Measurements from ENCODE around the gene KL. TPM values are rescaled to one million over a fixed set of nuclear protein-coding genes. Genes with fewer than 3 reads are reported as not detected.

The KL gene
- total and polyA plus RNA-seq, 4 donors: 0.38 to 5.9 (median 1.4) TPM

DNA sequence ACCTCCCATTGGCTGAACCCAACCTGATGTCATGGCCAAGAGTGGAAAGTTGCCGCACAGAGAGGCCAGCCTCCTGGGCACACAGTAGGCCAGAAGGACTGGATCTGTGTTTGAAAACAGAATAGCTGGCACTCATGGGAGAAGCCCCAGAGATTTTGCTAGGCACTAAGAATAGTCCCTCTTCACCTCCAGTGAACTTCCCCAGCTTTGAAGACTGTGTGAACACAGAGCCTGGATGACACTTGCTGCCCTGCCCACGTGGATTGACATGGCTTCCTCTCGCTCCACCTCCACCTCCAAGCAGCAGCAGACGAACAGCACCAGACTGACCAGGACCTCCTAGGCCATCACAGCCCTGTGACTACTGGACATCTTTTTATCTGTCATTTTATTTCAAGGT is 37.9 kb upstream of the KL start:
- H3K4me3 ChIP-seq (ENCODE audit: low read length in 2 of 2): no peak overlapping the region
- WGBS, 2 donors: 92 to 93% methylated on average over 4 of the region's 4 CpGs
- H3K9me3 ChIP-seq (ENCODE audit: control insufficient read depth, low read length): peaks cover 3% of the 10 kb centered on the region
- no peaks in the 10 kb centered on the region for H3K27me3 ChIP-seq (ENCODE audit: control insufficient read depth in 1 of 2, insufficient read depth in 2 of 2, low read length in 1 of 2)
- no peaks in the 10 kb centered on the region for H3K36me3 ChIP-seq (ENCODE audit: control insufficient read depth in 1 of 2, insufficient read depth in 2 of 2, low read length in 1 of 2)
- H3K4me1 ChIP-seq (ENCODE audit: control insufficient read depth in 1 of 2, insufficient read depth in 2 of 2, low read length in 2 of 2): no peaks in the 10 kb centered on the region
- H3K27ac ChIP-seq (ENCODE audit: low read depth in 1 of 2, low read length in 2 of 2): no peak overlapping the region
- ATAC-seq (ENCODE audit: low FRiP score): no peak
- DNase-seq: no peak
- intact Hi-C loops (cut with DNase I): no loop called here

DNA sequence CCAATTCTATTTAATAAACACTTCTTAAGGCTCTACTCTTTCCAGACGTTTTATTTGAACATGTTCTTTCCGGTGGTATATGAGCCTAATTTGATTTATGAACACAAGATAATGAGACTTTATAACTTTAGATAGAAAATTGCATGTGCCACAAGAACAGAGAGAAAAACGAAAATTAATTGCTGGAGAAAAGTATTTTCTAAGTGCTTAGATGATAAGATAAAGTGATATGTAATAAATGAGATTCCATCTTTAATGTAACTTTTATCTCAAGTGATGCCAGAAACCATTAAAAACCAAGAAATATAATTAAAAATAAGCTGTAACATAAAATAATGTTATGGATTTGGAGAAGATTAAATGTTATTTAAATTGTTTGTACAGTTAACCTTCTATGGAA is 33.2 kb upstream of the KL start:
- ATAC-seq (ENCODE audit: low FRiP score): no peak
- no peaks in the 10 kb centered on the region for H3K36me3 ChIP-seq (ENCODE audit: control insufficient read depth in 1 of 2, insufficient read depth in 2 of 2, low read length in 1 of 2)
- DNase-seq: no peak
- H3K4me1 ChIP-seq (ENCODE audit: control insufficient read depth in 1 of 2, insufficient read depth in 2 of 2, low read length in 2 of 2): no peaks in the 10 kb centered on the region
- H3K27ac ChIP-seq (ENCODE audit: low read depth in 1 of 2, low read length in 2 of 2): no peak overlapping the region
- intact Hi-C loops (cut with DNase I): no loop called here
- H3K4me3 ChIP-seq (ENCODE audit: low read length in 2 of 2): no peak overlapping the region
- 58 to 68% methylated on average over 3 of the region's 3 CpGs for WGBS, 2 donors
- peaks cover 0 to 2% of the 10 kb centered on the region in 2 donors for H3K27me3 ChIP-seq (ENCODE audit: control insufficient read depth in 1 of 2, insufficient read depth in 2 of 2, low read length in 1 of 2)
- peaks cover 3% of the 10 kb centered on the region for H3K9me3 ChIP-seq (ENCODE audit: control insufficient read depth, low read length)

DNA sequence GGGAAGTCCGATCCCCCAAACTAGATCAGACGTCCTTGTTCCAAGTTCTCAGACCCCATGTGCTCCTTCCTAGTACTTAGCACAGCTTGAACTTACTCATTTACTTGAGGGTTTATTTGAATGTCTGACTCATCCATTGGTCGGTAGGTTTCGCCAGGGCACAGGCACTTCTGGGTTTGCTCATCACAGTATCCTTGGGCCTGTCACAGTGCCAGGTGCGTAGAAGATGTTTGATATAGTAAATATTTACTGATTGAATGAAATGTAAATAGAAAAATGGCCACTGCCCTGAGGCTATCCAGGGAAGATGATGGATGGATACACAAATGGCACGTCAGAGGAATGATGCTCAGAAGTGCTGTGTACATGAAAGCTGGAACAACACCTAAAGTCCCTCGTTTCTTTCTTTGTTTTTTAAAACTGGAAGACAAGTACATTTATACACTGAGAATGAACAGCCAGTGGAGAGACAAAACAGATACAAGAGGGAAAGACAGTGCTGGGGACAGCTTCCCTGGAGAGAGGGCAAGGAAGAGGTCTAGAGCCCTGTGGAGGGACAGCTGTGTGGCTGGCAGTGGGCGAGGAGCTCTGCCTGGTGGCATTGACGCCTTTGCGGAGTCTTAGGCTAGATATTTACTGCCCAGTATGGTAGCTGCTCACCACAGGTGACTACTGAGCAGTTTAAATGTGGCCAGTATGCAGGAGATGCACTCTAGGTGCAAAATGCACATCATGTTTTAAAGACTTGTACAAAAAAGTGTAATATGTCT is 31.2 kb upstream of the KL start:
- Histone ChIP-seq H3K27me3 (ENCODE audit: control insufficient read depth in 1 of 2, insufficient read depth in 2 of 2, low read length in 1 of 2) (peaks cover 0 to 2% of the 10 kb centered on the region in 2 donors), H3K27ac (ENCODE audit: low read depth in 1 of 2, low read length in 2 of 2) (no peak overlapping the region), H3K4me1 (ENCODE audit: control insufficient read depth in 1 of 2, insufficient read depth in 2 of 2, low read length in 2 of 2) (no peaks in the 10 kb centered on the region), H3K9me3 (ENCODE audit: control insufficient read depth, low read length) (peaks cover 3% of the 10 kb centered on the region), H3K36me3 (ENCODE audit: control insufficient read depth in 1 of 2, insufficient read depth in 2 of 2, low read length in 1 of 2) (no peaks in the 10 kb centered on the region), H3K4me3 (ENCODE audit: low read length in 2 of 2) (no peak overlapping the region)
- no peak for ATAC-seq (ENCODE audit: low FRiP score)
- intact Hi-C loops (cut with DNase I): no loop called here
- WGBS, 2 donors: 91% methylated on average over 10 of the region's 10 CpGs
- no peak for DNase-seq

DNA sequence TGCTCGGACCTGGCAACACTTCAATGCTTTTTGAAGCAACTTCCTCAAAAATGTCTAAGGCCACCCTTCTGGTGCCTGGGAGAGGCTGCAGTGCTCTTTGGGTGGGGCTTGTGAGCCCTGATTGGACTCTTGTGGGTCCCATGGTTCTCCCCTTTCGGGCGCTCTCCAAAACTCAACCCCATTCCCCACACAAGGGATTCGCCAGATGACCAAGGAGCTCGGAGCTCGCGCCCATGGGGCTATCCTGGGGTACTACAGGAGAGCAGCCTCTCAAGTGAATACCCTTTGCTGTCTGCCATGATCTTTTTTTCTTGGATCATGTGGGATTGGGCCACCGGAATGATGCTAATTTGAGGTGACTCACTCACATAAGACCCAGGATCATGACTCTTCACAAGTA is 29.7 kb upstream of the KL start:
- intact Hi-C loops (cut with DNase I): no loop called here
- WGBS, 2 donors: 95 to 96% methylated on average over 8 of the region's 8 CpGs
- ATAC-seq (ENCODE audit: low FRiP score): no peak

DNA sequence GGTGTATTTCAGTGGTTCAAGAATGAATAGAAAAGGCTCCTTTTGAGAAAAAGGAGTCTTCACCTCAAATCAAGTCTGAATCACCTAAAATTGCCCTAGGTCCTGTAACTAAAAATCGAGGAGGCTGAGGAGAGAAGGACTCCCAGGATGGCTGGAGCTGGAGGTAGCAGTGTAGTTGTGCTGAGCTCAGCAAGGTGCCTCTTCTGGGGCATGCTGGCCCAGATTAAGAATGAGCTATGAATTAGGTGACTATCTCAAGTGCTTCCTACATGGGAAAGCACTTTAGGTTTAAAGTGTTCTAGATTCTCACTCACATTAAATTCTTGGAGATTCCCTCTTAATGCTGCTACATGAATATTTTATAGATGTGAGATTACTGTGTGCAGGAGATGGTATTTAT is 28.8 kb upstream of the KL start:
- intact Hi-C loops (cut with DNase I): no loop called here
- Histone ChIP-seq H3K27ac (ENCODE audit: low read depth in 1 of 2, low read length in 2 of 2) (no peak overlapping the region), H3K27me3 (ENCODE audit: control insufficient read depth in 1 of 2, insufficient read depth in 2 of 2, low read length in 1 of 2) (peaks cover 0 to 2% of the 10 kb centered on the region in 2 donors), H3K9me3 (ENCODE audit: control insufficient read depth, low read length) (peaks cover under 1% of the 10 kb centered on the region), H3K4me3 (ENCODE audit: low read length in 2 of 2) (no peak overlapping the region), H3K36me3 (ENCODE audit: control insufficient read depth in 1 of 2, insufficient read depth in 2 of 2, low read length in 1 of 2) (no peaks in the 10 kb centered on the region), H3K4me1 (ENCODE audit: control insufficient read depth in 1 of 2, insufficient read depth in 2 of 2, low read length in 2 of 2) (no peaks in the 10 kb centered on the region)
- ATAC-seq (ENCODE audit: low FRiP score) (no peak), DNase-seq (no peak)
- WGBS, 2 donors: 75 to 76% methylated on average over 1 of the region's 1 CpG

More for the DNA sequence above, 29.7 kb upstream of the KL start:
- no peaks in the 10 kb centered on the region for H3K36me3 ChIP-seq (ENCODE audit: control insufficient read depth in 1 of 2, insufficient read depth in 2 of 2, low read length in 1 of 2)
- H3K27me3 ChIP-seq (ENCODE audit: control insufficient read depth in 1 of 2, insufficient read depth in 2 of 2, low read length in 1 of 2): peaks cover 0 to 2% of the 10 kb centered on the region in 2 donors
- no peaks in the 10 kb centered on the region for H3K4me1 ChIP-seq (ENCODE audit: control insufficient read depth in 1 of 2, insufficient read depth in 2 of 2, low read length in 2 of 2)
- no peak overlapping the region for H3K27ac ChIP-seq (ENCODE audit: low read depth in 1 of 2, low read length in 2 of 2)
- no peak overlapping the region for H3K4me3 ChIP-seq (ENCODE audit: low read length in 2 of 2)
- DNase-seq: no peak
- H3K9me3 ChIP-seq (ENCODE audit: control insufficient read depth, low read length): peaks cover 3% of the 10 kb centered on the region

DNA sequence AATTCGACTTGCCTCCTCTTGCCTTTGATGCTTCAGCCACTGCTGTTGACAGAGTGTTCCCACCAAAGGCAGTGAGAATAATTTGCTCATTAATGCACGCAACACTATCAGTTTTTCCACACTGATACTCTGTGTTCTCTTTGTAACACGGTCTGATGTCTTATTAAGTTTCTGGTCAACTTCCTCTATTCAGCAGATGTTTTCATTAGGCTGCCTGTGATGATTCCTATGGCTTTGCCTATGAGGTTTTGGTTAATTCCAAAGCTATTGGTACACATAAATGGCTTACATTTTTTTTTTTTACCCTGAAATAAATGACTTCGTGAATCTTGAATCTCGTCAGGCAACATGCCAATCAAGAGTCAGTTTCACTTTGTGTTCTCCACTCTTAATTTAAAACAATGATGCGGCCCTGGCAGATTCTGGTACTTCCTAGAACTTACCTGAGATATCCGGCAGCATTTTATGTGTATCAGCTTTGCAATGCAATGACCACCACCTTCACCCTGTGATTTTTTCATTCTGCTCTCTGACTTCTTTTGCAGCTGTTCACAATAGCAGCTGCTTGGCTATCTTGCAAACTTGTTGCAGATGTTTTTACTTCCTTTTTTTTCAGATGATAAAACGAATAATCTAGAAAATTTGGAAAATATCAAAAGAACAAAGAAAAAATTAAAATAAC is 27.5 kb upstream of the KL start:
- Histone ChIP-seq H3K4me3 (ENCODE audit: low read length in 2 of 2) (no peak overlapping the region), H3K27ac (ENCODE audit: low read depth in 1 of 2, low read length in 2 of 2) (no peak overlapping the region), H3K36me3 (ENCODE audit: control insufficient read depth in 1 of 2, insufficient read depth in 2 of 2, low read length in 1 of 2) (no peaks in the 10 kb centered on the region), H3K4me1 (ENCODE audit: control insufficient read depth in 1 of 2, insufficient read depth in 2 of 2, low read length in 2 of 2) (no peaks in the 10 kb centered on the region), H3K27me3 (ENCODE audit: control insufficient read depth in 1 of 2, insufficient read depth in 2 of 2, low read length in 1 of 2) (peaks cover 0 to 2% of the 10 kb centered on the region in 2 donors), H3K9me3 (ENCODE audit: control insufficient read depth, low read length) (no peaks in the 10 kb centered on the region)
- DNase-seq (no peak), ATAC-seq (ENCODE audit: low FRiP score) (no peak)
- intact Hi-C loops (cut with DNase I): no loop called here
- 73 to 79% methylated on average over 8 of the region's 8 CpGs for WGBS, 2 donors

DNA sequence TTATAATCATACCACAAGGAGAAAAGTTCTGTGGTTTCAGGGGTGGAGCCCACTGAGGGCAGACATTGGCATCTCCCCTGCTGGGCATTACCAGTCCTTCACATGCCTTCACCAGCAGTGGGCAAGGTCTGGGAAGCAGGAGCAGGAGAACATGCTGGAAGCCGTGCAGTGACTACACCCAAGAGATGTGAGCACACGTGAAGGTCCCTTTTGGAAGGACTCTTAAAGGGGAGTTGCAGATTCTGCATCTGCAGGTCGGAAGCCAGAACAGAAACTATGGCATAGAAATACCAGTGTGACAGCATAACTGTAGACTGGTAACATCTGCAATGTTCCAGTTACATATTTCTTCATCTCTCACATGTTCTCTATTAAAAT is 26.9 kb upstream of the KL start:
- no peaks in the 10 kb centered on the region for H3K9me3 ChIP-seq (ENCODE audit: control insufficient read depth, low read length)
- intact Hi-C loops (cut with DNase I): no loop called here
- DNase-seq (no peak), ATAC-seq (ENCODE audit: low FRiP score) (no peak)
- H3K4me1 ChIP-seq (ENCODE audit: control insufficient read depth in 1 of 2, insufficient read depth in 2 of 2, low read length in 2 of 2): no peaks in the 10 kb centered on the region
- no peaks in the 10 kb centered on the region for H3K36me3 ChIP-seq (ENCODE audit: control insufficient read depth in 1 of 2, insufficient read depth in 2 of 2, low read length in 1 of 2)
- whole genome bisulfite sequencing, 2 donors: 72 to 80% methylated on average over 3 of the region's 3 CpGs
- H3K27me3 ChIP-seq (ENCODE audit: control insufficient read depth in 1 of 2, insufficient read depth in 2 of 2, low read length in 1 of 2): peaks cover 0 to 2% of the 10 kb centered on the region in 2 donors
- no peak overlapping the region for H3K4me3 ChIP-seq (ENCODE audit: low read length in 2 of 2)
- no peak overlapping the region for H3K27ac ChIP-seq (ENCODE audit: low read depth in 1 of 2, low read length in 2 of 2)

DNA sequence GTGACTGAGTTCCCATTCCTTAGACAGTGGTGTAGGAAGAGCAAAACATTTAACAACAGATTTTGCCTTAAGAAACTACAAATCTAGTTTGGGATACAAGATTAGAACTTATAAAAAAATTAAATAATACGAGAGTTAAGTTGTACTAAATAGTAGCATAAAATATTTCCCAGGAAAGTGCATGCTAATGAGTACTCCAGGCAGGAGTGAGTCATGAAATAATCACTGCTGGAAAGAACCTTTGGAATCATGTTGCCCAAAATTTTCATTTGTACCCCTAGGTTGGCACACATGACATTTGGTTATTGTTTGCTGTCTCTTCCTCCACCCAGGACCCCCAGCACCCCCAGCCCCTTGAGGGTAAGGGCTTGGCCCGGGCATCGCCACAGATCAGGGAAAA is 26.3 kb upstream of the KL start:
- H3K27ac ChIP-seq (ENCODE audit: low read depth in 1 of 2, low read length in 2 of 2): no peak overlapping the region
- WGBS, 2 donors: 78 to 81% methylated on average over 3 of the region's 3 CpGs
- intact Hi-C loops (cut with DNase I): no loop called here
- peaks cover 0 to 2% of the 10 kb centered on the region in 2 donors for H3K27me3 ChIP-seq (ENCODE audit: control insufficient read depth in 1 of 2, insufficient read depth in 2 of 2, low read length in 1 of 2)
- no peak for ATAC-seq (ENCODE audit: low FRiP score)
- no peaks in the 10 kb centered on the region for H3K36me3 ChIP-seq (ENCODE audit: control insufficient read depth in 1 of 2, insufficient read depth in 2 of 2, low read length in 1 of 2)
- no peak overlapping the region for H3K4me3 ChIP-seq (ENCODE audit: low read length in 2 of 2)
- no peak for DNase-seq
- H3K9me3 ChIP-seq (ENCODE audit: control insufficient read depth, low read length): no peaks in the 10 kb centered on the region
- no peaks in the 10 kb centered on the region for H3K4me1 ChIP-seq (ENCODE audit: control insufficient read depth in 1 of 2, insufficient read depth in 2 of 2, low read length in 2 of 2)

DNA sequence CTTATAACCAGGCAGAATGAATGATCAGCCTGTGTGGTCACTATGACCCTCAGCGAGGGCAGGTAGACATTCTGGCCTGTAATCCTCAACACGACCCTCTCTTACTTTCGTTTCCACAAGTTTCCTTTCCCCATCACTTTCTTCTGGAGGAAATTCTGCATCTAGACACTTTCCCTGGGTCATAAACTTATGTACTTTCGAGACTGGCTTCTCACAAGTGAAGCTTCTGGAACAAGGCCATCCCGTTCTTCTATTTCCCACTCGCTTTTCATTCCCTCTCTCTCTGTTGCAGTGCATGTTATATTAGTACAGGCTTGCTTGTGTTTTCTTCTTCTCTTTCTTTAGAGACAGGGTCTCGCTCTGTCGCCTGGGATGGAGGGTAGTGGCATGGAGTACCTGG is 23.1 kb upstream of the KL start:
- Histone ChIP-seq H3K27me3 (ENCODE audit: control insufficient read depth in 1 of 2, insufficient read depth in 2 of 2, low read length in 1 of 2) (no peaks in the 10 kb centered on the region), H3K4me3 (ENCODE audit: low read length in 2 of 2) (no peak overlapping the region), H3K36me3 (ENCODE audit: control insufficient read depth in 1 of 2, insufficient read depth in 2 of 2, low read length in 1 of 2) (no peaks in the 10 kb centered on the region), H3K9me3 (ENCODE audit: control insufficient read depth, low read length) (no peaks in the 10 kb centered on the region), H3K4me1 (ENCODE audit: control insufficient read depth in 1 of 2, insufficient read depth in 2 of 2, low read length in 2 of 2) (no peaks in the 10 kb centered on the region), H3K27ac (ENCODE audit: low read depth in 1 of 2, low read length in 2 of 2) (no peak overlapping the region)
- DNase-seq: no peak
- no peak for ATAC-seq (ENCODE audit: low FRiP score)
- WGBS, 2 donors: 89 to 90% methylated on average over 8 of the region's 8 CpGs
- intact Hi-C loops (cut with DNase I): no loop called here

Data from aorta (tissue), 5 donors.